ENCODE data around the gene ACAD8. TPM values are rescaled to one million over a fixed set of nuclear protein-coding genes. Genes with fewer than 3 reads are reported as not detected.

ACAD8 gene
- total and polyA plus RNA-seq, 3 donors from 2014 or later: 27.4 to 47.9 (median 35.1) TPM

GRCh38 chr11:134230339-134230738 is 23.0 kb upstream of the ACAD8 start:
- intact Hi-C loops (cut with DNase I; ENCODE audit: low total_unique reads): no loop called here
- WGBS, 2 donors: 35 to 70% methylated on average over 4 of the region's 4 CpGs
- Histone ChIP-seq H3K27ac (no peak overlapping the region), H3K4me1 (peaks cover 36% of the 10 kb centered on the region), H3K9me3 (no peaks in the 10 kb centered on the region), H3K27me3 (no peaks in the 10 kb centered on the region), H3K36me3 (ENCODE audit: low read depth, missing control alignments) (no peaks in the 10 kb centered on the region), H3K4me3 (no peak overlapping the region)
- TF ChIP-seq POLR2A (IDR thresholded peaks at IDR 0.05): no peak
- TF ChIP-seq, protein P1, sequence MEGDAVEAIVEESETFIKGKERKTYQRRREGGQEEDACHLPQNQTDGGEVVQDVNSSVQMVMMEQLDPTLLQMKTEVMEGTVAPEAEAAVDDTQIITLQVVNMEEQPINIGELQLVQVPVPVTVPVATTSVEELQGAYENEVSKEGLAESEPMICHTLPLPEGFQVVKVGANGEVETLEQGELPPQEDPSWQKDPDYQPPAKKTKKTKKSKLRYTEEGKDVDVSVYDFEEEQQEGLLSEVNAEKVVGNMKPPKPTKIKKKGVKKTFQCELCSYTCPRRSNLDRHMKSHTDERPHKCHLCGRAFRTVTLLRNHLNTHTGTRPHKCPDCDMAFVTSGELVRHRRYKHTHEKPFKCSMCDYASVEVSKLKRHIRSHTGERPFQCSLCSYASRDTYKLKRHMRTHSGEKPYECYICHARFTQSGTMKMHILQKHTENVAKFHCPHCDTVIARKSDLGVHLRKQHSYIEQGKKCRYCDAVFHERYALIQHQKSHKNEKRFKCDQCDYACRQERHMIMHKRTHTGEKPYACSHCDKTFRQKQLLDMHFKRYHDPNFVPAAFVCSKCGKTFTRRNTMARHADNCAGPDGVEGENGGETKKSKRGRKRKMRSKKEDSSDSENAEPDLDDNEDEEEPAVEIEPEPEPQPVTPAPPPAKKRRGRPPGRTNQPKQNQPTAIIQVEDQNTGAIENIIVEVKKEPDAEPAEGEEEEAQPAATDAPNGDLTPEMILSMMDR (IDR thresholded peaks at IDR 0.05): no peak
- DNase-seq: no peak

DNA sequence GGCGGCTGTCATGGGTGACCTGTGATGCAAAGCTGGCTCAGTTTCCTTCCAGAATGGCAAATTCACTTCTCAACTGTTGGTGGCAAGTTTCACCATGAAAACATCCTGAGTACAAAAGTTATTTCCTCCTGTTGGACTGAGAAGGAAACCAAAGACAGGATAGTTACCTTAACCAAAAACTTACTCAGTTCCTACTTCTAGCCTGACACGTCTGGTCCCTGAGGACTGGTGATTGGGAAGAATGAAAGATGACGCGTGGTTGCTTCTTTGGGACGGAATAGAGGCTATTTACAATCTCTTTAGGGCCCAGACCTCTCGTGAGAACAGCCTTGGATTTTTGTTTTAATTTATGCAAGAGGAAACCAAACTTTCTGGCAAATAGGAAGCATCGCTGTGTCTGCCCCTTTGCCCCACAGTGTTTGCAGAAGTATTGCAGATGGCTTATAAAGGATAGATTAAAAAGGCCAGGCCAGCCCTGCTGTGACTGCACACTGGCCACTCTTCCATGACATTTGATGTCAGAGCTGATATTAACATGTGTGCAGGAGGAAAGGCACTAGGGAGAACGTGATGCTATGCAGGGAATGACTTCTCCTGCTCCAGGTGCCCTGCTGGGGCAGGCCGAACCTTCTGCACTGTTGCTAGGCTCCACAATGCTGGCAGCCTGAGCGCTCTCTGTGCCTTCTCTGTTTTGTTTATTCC is 21.3 kb upstream of the ACAD8 start:
- Histone ChIP-seq H3K36me3 (ENCODE audit: low read depth, missing control alignments) (no peaks in the 10 kb centered on the region), H3K4me1 (peaks cover 23% of the 10 kb centered on the region), H3K27me3 (no peaks in the 10 kb centered on the region), H3K27ac (no peak overlapping the region), H3K9me3 (no peaks in the 10 kb centered on the region), H3K4me3 (no peak overlapping the region)
- DNase-seq: no peak
- WGBS, 2 donors: 55 to 58% methylated on average over 10 of the region's 10 CpGs
- no peak for TF ChIP-seq POLR2A (IDR thresholded peaks at IDR 0.05)
- TF ChIP-seq, protein P1 (IDR thresholded peaks at IDR 0.05): no peak
- intact Hi-C loops (cut with DNase I; ENCODE audit: low total_unique reads): no loop called here

DNA sequence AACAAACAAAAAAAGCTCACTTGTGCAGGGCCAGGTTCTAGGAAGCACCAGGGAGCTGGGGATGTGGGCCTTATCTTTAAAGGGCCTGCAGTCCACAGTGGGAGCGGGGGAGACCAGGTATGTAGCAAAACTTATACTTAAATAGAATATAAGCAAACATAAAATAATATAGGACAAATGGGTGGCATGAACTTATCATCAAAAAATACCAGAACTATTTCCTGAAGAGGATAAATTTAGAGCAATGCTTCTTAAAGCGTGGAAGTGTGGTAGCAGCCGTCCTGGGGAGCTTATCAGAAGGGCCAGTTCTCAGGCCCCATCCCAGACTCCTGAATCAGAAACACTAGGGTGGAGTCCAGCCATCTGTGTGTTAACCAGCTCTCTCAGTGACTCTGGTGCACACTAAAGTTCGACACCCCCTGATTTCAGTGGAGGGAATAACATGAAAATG is 19.6 kb upstream of the ACAD8 start:
- no peaks in the 10 kb centered on the region for H3K36me3 ChIP-seq (ENCODE audit: low read depth, missing control alignments)
- H3K27ac ChIP-seq: no peak overlapping the region
- H3K4me3 ChIP-seq: no peak overlapping the region
- no peaks in the 10 kb centered on the region for H3K9me3 ChIP-seq
- DNase-seq: no peak
- no peaks in the 10 kb centered on the region for H3K27me3 ChIP-seq
- 59 to 63% methylated on average over 4 of the region's 4 CpGs for WGBS, 2 donors
- intact Hi-C loops (cut with DNase I; ENCODE audit: low total_unique reads): no loop called here
- TF ChIP-seq POLR2A (IDR thresholded peaks at IDR 0.05): no peak
- peaks cover 22% of the 10 kb centered on the region for H3K4me1 ChIP-seq

DNA sequence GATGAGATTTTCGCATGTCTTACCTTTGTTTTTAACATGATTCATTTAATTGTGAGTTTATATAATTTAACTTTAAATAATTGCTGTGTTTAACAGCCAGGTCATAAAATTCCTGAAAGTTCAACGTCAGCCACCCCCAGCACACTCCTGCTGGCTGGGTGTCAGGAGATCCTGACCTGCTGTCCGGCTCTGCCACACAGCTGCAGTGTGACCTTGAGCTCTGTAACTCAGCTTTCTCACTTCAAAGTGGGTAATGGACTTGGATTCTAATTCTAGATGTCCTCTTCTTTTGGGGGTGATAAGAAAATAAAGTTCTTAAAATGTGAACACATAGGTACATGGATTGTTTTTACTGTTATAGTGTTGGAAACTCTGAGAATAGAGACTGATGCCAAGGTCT is 18.0 kb upstream of the ACAD8 start:
- TF ChIP-seq, protein P1 (IDR thresholded peaks at IDR 0.05): no peak
- TF ChIP-seq POLR2A (IDR thresholded peaks at IDR 0.05): no peak
- no peaks in the 10 kb centered on the region for H3K9me3 ChIP-seq
- no peaks in the 10 kb centered on the region for H3K27me3 ChIP-seq
- H3K36me3 ChIP-seq (ENCODE audit: low read depth, missing control alignments): no peaks in the 10 kb centered on the region
- no peak overlapping the region for H3K4me3 ChIP-seq
- no peak overlapping the region for H3K27ac ChIP-seq
- WGBS, 2 donors: 41 to 52% methylated on average over 3 of the region's 3 CpGs
- intact Hi-C loops (cut with DNase I; ENCODE audit: low total_unique reads): no loop called here
- DNase-seq: peak; percentile 62
- peaks cover 22% of the 10 kb centered on the region for H3K4me1 ChIP-seq

DNA sequence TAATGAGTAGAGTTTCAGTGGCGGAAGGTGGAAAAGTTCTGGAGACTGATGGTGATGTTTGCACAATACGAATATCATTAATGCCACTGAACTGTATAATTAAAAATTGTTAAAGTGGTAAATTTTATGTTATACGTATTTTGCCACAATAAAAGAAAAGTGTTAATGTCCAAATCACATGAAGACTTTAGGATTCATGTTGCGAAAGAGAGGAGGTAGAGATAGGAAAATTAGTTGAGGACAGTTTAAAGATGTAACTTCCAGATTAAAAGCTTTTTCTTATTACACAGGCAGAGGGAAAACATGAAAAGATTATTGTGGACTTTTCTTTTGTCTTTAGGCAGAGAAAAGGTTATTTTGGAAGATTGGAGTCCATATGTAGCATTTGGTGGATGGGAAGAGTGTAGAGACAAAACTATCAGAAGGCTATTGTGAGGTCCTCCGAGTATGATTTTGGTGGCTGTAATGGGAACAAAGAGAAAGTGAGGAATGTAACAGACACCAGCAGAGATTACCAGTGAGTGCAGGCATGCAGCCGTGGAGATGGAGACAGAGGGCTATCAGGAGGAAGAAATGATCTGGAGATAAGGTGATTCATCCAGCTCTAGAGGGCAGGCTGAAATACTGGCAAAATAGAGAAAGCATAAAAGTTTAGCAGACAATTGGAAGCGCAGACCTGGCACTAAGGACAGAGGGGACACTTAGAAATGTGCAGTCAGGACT is 16.4 kb upstream of the ACAD8 start:
- H3K9me3 ChIP-seq: no peaks in the 10 kb centered on the region
- TF ChIP-seq, protein P1 (IDR thresholded peaks at IDR 0.05): no peak
- no peak for TF ChIP-seq POLR2A (IDR thresholded peaks at IDR 0.05)
- DNase-seq: no peak

More for the DNA sequence above, 16.4 kb upstream of the ACAD8 start:
- Histone ChIP-seq H3K27ac (no peak overlapping the region), H3K4me1 (peaks cover 10% of the 10 kb centered on the region), H3K36me3 (ENCODE audit: low read depth, missing control alignments) (no peaks in the 10 kb centered on the region), H3K27me3 (no peaks in the 10 kb centered on the region), H3K4me3 (no peak overlapping the region)
- 85 to 90% methylated on average over 7 of the region's 7 CpGs for WGBS, 2 donors
- intact Hi-C loops (cut with DNase I; ENCODE audit: low total_unique reads): no loop called here

Data from testis (tissue), 3 donors.